ENCODE data around the gene MSTN. TPM values are rescaled to one million over a fixed set of nuclear protein-coding genes. Genes with fewer than 3 reads are reported as not detected.

The MSTN gene
- total and polyA plus RNA-seq, 2 experiments from 2014 or later = 0.17 to 0.23 TPM

- Histone ChIP-seq H3K4me1 (ENCODE audit: insufficient read depth) (peaks cover 5% of the 10 kb centered on the region), H3K4me2 (peak overlapping the region; percentile 42), H3K27ac (peak overlapping the region; percentile 61), H3K36me3 (replicated peaks; ENCODE audit: insufficient read depth, low read depth) (no peaks in the 10 kb centered on the region), H3K9me2 (replicated peaks; ENCODE audit: insufficient read depth) (no peaks in the 10 kb centered on the region), H4K20me1 (ENCODE audit: insufficient read depth, poor library complexity, severe bottlenecking) (no peaks in the 10 kb centered on the region), H3K4me3 (no peak overlapping the region), H3K9me3 (ENCODE audit: low read depth) (no peaks in the 10 kb centered on the region), H3K79me2 (no peaks in the 10 kb centered on the region), H3K27me3 (no peaks in the 10 kb centered on the region), H2AFZ (peak overlapping the region; percentile 37)
- TF ChIP-seq EZH2phosphoT487 (IDR thresholded peaks at IDR 0.05; ENCODE audit: low read depth, severe bottlenecking, unreplicated experiment) (no peak), CTCF (IDR thresholded peaks at IDR 0.05; ENCODE audit: poor library complexity) (no peak), EZH2 (IDR thresholded peaks at IDR 0.05; ENCODE audit: borderline replicate concordance) (no peak)
- WGBS (ENCODE audit: low lambda C conversion rate, missing lambda C conversion rate) = 29% methylated on average over 3 of the region's 3 CpGs
- peak; percentile 15 for DNase-seq (ENCODE audit: low spot score)
Measured at GRCh38 chr2:190099890-190100697, 37.6 kb upstream of the MSTN start.

DNA sequence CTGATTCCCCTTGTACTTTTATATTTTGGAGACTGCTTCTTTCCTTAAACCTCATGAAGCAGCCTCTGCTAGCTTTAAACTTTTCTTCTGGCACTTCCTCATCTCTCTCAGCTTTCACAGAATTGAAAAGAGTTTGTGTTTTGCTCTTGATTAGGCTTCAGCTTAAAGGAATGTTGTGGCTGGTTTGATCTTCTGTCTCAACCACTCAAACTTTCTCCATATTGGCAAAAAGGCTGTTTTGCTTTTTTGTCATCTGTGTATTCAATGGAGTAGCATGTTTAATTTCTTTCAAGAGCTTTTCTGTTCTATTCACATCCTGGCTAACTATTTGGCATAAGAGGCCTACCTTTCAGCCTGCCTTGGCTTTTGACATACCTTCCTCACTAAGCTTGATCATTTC, 36.3 kb upstream of the MSTN start:
- Histone ChIP-seq H3K27me3 (no peaks in the 10 kb centered on the region), H3K36me3 (replicated peaks; ENCODE audit: insufficient read depth, low read depth) (no peaks in the 10 kb centered on the region), H3K9me3 (ENCODE audit: low read depth) (no peaks in the 10 kb centered on the region), H3K4me1 (ENCODE audit: insufficient read depth) (peaks cover 5% of the 10 kb centered on the region), H2AFZ (no peak overlapping the region), H3K9me2 (replicated peaks; ENCODE audit: insufficient read depth) (no peaks in the 10 kb centered on the region), H3K79me2 (no peaks in the 10 kb centered on the region), H3K27ac (peak overlapping the region; percentile 61), H3K4me3 (no peak overlapping the region), H3K4me2 (no peak overlapping the region), H4K20me1 (ENCODE audit: insufficient read depth, poor library complexity, severe bottlenecking) (no peaks in the 10 kb centered on the region)
- TF ChIP-seq CTCF (IDR thresholded peaks at IDR 0.05; ENCODE audit: poor library complexity) (no peak), EZH2phosphoT487 (IDR thresholded peaks at IDR 0.05; ENCODE audit: low read depth, severe bottlenecking, unreplicated experiment) (no peak), EZH2 (IDR thresholded peaks at IDR 0.05; ENCODE audit: borderline replicate concordance) (no peak)
- no peak for DNase-seq (ENCODE audit: low spot score)

GRCh38 chr2:190097115-190097514, 34.6 kb upstream of the MSTN start:
- Histone ChIP-seq H4K20me1 (ENCODE audit: insufficient read depth, poor library complexity, severe bottlenecking) (no peaks in the 10 kb centered on the region), H3K27me3 (no peaks in the 10 kb centered on the region), H3K4me2 (no peak overlapping the region), H3K4me1 (ENCODE audit: insufficient read depth) (peaks cover 5% of the 10 kb centered on the region), H3K79me2 (no peaks in the 10 kb centered on the region), H3K9me3 (ENCODE audit: low read depth) (no peaks in the 10 kb centered on the region), H3K4me3 (no peak overlapping the region), H2AFZ (no peak overlapping the region), H3K36me3 (replicated peaks; ENCODE audit: insufficient read depth, low read depth) (no peaks in the 10 kb centered on the region), H3K9me2 (replicated peaks; ENCODE audit: insufficient read depth) (no peaks in the 10 kb centered on the region), H3K27ac (no peak overlapping the region)
- no peak for DNase-seq (ENCODE audit: low spot score)
- 94% methylated on average over 1 of the region's 1 CpG for WGBS (ENCODE audit: low lambda C conversion rate, missing lambda C conversion rate)
- TF ChIP-seq EZH2phosphoT487 (IDR thresholded peaks at IDR 0.05; ENCODE audit: low read depth, severe bottlenecking, unreplicated experiment) (no peak), EZH2 (IDR thresholded peaks at IDR 0.05; ENCODE audit: borderline replicate concordance) (no peak), CTCF (IDR thresholded peaks at IDR 0.05; ENCODE audit: poor library complexity) (no peak)

All from hepatocyte (in vitro differentiated cells).